HCEC 1CT (cell line): Measurements from ENCODE around the gene ZDHHC23.

ENCODE experiments used
- DNase-seq: peaks from one replicate; pipeline ENCODE4 v3.0.0-alpha.2; 2017

ZDHHC23 gene

GRCh38 chr3:114011059-114011797, 63.4 kb downstream of the ZDHHC23 start:
- DNase-seq, result no peak
